Stimulated activated CD8-positive, alpha-beta memory T cell treated with anti-CD3 and anti-CD28 coated beads, Interleukin-2, amount 100 ng/mL, for 1 hour (primary cell): ENCODE results near the gene HOXD12.

Experiments
- DNase-seq, 2 donors: peaks; one replicate each; pipeline ENCODE4 v3.0.0-alpha.2; 2020; ENCODE audit warnings: low read depth in 2 of 2

Gene HOXD12, protein sequence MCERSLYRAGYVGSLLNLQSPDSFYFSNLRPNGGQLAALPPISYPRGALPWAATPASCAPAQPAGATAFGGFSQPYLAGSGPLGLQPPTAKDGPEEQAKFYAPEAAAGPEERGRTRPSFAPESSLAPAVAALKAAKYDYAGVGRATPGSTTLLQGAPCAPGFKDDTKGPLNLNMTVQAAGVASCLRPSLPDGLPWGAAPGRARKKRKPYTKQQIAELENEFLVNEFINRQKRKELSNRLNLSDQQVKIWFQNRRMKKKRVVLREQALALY

DNA sequence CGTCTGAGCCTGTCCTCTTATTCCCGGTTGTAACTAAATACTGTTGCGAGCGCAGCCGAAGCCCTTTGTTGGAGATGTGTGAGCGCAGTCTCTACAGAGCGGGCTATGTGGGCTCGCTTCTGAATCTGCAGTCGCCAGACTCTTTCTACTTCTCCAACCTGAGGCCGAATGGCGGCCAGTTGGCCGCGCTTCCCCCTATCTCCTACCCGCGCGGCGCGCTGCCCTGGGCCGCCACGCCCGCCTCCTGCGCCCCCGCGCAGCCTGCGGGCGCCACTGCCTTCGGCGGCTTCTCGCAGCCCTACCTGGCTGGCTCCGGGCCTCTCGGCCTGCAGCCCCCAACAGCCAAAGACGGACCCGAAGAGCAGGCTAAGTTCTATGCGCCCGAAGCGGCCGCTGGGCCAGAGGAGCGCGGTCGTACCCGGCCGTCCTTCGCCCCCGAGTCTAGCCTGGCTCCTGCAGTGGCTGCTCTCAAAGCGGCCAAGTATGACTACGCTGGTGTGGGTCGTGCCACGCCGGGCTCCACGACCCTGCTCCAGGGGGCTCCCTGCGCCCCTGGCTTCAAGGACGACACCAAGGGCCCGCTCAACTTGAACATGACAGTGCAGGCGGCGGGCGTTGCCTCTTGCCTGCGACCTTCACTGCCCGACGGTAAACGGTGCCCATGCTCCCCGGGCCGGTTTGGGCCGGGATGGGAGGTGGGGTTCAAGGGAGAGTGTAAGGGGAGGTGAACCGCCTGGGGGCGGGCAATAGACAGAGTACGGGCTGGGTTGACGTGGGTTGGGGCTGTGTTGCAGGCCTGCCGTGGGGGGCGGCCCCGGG, at the start of gene HOXD12:
Gene HOXD12, plus strand, starts transcription at position 68 of the 819 bp plus-strand sequence. Its CDS starts 7 bp downstream, at position 75.
- DNase-seq = no peak

DNA sequence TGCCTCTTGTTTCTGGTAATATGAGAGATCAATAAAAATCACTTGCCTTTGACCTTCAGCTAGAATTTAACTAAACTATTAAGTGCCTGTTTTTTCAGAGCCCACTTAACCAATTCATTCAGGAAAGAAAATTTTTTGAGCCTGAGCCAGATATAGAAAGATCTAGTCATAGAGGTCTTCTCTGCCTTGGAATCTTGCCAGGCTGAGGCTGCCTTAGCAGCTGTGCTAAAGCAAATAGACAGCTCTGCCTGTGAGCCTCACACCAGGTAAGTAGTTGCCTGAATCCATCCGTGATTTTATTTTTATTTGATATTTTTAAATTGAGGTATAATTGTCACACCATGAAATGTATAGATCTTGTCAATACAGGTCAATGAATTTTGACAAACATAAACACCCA, 43.2 kb upstream of the HOXD12 start:
- DNase-seq = no peak

DNA sequence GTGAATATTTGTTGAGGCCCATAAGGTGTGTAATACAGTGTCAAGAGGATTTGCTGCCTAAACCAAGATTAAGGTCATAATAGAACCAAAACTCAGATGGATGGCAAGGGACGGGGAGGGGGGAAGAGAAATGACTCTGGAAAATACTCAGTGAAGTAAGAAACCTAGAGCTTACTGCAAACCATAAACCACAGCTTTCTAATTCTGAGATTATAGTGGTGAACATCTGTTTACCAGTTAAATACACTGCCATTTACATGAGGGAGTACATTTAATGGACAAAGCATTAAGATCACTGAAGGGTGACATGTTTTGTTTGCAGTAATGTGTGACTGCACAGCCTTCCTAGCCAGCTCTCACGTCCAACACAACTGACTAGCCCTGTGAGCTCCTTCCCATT, 35.6 kb upstream of the HOXD12 start:
- no peak for DNase-seq

DNA sequence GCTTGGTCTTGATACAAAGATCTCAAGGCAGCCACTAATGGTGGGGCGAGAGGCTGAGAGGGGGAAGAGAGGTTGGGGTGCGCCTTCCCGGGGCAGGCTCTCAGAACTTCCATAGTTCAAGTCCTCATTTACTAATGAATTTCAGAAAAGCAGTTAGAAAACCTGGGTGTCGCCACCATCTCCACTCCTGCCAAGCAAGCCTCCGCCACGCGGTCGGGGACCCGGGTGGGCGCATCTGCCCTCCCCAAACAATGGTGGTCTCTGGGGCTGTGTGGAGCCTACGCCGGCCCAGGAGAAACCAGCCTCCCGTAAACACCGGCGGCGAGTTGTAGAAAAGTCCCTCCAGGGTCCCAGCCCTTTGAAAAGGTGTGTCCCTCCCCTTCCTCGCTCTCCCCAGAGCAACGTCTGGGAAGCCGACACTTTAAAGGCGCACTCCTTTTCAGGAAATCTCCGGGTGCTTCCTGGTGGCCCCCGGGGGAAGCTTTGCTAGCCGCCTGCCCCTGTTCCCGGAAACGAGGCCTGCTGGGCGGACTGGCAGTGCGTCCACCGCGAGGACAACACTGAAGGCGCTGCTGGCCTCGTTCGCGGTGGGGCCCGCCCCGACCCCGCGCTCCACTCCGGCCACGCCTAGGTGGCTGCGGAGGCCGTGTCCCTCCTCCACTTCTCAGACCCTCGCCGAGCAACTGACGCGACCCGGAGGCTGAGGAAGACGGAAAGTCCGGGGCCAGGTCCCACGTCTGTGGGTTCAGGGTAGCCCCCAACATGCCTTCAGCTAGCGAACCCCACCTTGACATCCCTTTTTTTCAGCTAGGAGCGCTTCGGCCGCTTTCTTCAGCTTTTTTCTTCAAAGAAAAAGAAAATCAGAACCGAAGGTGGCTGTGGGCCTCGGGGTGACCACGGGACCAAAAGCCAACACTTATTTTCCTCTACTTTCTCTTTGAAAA, 32.7 kb upstream of the HOXD12 start:
- no peak for DNase-seq

DNA sequence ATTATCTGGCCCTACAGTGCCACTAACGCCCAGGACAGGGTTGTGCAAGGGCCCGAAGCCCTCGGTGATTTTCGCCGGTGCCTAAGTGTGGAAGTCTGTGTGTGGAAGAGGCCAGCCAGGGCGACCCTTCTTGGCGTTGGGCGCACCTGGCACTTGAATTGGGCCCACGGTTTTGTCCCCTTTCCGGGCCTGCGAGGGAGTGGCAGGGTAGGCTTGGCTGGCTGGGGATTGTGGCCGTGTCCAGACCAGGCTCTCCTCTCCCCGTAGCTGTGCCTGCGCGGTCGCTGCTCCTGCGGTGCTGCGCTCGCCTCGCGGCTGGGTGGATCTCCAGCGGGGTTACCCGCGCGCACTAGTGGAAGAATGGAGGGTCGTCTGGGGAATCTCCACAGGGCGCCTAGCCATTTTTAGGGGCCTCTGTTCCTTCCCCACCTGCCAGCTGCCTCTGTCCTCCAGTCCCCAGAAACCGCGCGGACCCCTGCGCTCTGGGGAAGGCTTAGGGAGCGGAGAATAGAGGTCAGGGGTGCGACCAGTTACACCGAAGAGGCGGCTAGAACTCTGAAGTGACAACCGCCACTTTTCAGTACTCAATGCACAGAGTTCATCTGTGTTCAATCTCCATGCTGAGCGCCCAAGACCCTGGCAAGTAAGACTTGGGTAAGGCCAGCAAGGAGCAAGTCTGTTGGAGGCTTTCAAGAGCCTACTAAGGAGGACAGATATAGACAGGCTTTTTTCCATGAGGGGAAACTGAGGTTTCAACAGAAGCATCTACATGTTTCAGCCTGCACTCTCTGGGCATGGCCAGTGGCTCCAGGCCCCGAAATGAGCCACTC, 31.8 kb upstream of the HOXD12 start:
- no peak for DNase-seq

DNA sequence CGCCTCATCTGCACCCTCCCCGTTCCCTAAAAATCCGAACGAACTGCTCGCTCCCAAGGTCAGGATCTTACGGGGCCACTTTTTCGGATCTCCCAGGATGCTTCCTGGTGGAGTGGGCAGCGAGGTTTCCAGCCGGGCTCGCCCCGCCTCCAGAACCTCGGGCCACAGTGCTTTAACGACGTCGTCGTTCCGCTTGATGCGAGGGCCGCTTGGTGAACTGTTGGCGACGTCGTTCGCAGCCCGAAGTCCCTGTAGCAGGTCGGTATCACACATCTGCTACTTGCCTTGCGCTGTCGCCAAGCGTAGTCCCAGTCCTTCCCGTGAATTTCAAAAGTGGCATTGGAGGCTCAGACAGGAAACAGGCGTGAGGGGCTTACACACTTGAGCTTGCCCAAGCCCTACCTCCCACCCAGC, 31.2 kb upstream of the HOXD12 start:
- DNase-seq = no peak

DNA sequence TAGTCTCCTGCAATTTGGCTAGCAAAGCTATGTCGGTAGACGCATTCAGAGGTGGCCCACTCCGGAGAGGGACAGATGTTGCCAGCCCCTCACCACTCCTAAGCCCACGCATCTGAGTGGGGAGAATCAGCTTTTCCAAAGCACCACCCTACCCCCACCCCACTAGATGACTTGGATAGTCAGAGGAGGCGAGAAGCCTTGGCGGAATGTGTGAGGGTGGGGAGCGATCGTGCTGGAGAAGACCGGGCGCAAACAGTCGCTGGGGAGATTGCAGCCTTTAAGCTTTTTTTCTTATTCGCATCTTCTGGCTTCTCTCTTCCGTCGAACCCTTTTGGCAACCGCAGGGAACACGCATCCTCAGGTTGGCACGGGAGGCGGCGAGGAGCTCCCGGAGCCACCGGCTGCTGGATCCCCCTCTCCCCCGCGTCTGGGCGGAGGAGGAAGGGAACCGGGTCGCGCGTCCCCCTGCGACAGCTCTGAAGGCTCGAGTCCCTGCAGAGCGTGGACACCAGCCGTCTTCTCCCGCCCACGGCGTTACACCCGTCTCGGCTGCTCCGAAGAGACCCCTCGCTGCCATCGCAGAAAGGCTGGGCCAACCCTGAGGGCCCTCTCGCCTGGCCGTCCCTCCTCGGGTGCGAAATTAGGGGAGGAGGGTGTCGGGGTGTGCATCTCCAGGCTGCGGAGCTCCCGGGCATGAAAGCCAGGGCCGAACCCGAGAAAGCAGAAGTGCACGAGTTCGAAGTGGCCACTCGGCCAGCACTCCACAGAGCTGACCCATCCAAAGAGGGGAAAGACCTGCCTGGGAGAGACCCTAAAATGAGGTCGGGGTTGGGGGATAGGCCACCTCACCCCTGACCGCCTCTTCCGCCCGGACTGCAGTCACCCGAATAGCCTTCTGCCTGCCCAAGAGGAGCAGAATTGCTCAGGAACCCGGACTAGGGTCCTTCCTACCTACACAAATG, 28.0 kb upstream of the HOXD12 start:
- no peak for DNase-seq

DNA sequence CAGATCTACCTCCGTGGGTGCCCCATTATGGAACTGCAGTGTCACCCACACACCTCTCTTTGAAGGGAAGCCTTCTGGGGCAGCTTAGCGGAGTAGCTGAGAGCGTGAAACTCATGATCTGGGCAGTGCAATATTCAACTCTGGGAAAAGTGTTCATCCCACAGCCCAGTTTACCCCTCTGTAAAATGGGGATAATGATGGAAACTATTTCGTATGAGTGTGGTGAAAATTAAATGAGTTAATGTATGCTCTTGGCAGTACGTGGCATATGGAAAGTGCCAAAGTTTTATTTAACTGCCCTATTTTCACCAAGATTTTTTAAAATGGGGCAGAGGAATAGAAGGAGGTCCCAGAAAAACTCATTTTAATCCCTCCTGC, 27.3 kb upstream of the HOXD12 start:
- DNase-seq = no peak

DNA sequence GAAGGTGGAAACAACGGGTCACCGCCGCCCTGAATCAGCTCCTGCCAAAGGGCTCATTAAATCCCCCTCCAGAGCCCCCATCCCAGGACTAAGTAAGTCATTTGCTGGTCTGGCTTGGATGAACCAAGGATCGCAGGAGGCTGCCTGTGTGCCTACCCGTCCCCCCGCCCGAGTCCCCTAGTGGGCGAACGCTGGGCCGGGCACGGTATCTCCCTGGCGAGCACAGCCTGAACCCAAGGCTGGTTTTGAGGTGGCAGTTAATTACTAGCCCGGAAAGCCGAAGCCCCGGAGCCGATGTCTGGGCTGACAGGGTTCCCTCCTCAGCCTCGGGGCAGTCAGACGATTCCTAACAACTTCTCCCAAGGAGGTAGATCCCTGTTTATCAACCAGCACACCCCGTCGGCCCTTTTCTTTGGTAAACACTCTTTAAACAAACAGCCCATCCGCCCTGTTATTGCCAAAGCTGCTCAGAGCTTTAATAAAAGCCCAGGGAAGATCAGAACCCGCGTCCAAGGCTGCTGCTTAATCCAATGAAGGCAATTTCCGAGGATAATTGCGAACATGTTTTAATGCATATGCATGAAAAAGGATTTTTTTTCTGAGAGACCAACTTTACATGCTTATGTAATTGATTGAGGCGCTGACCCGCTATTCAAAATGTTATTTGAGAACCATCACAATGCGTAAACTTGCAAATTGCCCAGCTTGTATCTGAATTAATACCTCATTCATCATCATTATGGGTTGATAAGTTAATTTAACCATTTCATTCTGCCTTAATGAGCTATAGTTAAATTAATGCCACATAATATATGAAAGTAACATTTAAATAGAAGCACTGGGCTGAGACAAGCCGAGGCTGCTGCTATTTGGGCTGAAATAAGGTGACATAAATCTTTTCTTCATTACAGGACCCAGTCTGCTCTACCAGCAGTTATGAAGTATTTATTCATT, 26.4 kb upstream of the HOXD12 start:
- no peak for DNase-seq

DNA sequence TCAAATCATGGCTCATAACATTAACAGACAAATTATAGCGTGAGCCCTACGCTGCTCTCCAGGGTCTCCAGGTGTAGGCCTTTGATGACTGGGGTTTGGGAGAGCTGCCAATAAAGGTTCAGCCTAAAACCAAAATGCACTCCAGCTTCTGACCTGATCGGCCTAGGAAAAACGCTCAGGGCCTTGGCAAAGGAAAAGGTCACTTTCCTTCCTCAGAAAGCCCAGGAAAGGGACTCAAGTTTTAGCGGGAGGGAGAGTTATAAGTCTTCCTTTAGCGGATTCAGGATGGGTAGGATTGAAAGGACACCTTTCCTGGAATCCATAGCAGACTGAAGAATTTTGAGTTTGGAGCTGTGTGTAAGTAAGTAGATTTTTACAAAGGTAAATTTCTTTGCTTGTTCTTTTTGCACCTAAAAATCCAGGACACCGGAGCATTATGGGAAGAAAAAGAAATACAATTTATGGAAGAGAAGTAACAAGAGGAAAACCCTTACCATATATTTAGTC, 24.6 kb upstream of the HOXD12 start:
- no peak for DNase-seq

DNA sequence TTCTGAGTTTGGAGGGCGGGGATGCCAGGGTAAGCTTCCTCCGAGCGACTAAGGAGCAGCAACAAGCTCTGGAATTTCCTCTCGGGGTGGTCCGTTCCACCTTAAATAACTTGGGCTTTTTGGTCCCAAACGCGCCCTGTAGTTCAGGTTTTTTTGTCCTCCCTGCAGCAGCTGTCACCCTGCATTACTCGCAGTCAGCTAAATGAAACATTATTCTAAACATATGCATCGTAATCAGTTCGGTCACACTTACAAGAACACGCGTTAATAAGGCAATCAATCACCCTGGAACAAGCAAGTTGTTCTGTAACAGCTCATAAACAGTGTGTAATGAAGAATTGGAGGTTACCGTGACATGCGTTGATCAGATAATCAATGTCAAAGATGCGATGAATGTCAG, 24.1 kb upstream of the HOXD12 start:
- DNase-seq = no peak

DNA sequence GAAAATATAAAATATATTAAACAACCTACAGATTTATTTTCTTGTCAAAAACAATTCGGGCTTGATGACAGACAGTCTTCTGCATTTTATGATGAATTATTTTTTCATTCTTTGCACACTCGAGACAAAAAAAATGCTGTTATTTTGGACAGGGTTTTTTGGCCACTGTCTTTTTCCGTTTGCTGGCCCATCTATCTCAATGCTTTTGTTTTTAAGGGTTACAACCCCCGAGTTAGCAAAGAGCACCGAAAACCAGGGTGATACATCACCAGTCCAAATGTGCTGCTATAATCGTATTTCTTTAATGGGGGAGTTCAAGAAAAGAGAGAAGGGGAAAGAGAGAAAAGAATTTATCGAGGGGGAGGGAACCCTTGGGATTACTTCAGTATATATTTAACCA, 23.5 kb upstream of the HOXD12 start:
- no peak for DNase-seq

DNA sequence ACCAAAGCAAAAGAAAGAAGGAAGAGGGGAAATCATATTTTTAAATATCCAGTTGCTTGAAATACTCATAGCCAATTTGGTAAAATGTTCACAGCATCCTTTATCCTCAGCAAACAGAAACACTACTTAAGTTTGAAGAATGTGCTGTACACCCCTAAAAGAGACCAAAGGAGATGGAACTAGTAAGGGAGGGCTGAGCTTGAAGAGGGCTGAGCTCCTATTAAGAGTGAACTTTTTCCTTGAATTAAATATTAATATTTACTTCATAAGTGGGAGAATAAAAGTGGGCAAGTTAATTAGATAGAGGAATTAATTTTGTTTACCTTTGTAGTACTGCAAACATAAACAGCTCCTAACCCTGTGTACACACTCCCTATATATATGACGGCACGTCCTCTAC, 22.8 kb upstream of the HOXD12 start:
- DNase-seq = no peak

DNA sequence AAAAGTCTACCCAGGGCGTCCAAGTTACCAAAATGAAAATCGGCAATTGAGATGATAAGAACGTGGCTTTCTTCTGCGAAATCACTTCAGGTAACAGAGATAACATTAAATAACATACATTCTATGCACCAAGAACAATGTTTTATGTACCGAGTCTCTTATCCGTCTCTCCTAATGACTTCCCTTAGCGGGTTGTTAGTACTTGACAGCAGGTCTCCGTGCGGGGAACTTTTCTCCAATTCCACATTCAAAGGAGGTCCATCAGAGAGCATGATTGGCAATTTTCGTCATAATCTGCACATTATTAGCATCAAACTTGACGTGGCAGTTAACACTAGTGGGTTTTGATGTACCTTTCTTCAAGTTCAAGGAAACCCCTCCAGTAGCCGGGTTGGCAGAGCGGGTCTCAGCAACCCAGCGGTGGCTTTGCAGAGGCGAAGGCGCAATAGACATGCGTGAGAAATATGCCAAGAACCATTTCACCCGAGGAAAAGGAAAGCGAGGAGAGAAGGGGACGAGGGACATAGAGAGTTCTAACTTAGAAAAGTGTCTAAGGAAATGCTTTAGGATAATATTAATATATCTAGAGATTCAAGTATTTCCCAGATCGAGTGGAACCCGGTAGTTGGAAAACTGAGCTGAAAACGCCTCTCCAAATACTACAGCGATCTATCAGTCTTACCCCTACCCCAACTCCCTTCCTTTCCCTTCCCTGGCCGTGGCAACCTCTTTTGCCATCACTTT, 20.9 kb upstream of the HOXD12 start:
- DNase-seq = no peak

DNA sequence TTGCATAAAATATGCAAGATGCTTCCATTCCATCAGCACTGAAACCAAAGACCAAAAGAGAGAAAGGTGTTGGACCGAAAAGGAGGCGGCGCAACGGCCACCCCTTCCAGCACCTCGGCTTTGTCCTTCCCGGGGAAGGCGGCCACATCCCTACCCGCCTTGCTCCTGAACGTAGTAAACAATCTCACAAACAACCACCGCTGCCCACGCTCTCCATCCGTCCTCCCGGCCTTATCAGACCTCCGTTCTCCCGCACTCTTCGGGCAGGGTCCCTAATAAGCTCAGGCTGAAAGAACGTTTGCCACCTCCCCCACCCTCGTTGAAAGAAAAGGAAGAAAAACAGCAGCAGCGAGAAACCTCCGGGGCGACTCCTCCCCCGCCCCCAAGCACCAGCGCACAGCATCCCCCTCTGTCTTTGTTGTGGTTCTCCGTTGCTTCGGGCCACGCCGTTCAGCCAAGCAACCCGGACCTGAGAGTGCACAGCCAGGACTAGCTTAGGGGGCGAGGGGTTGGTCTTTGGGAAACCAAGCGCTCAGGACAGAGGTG, 20.2 kb upstream of the HOXD12 start:
- DNase-seq = no peak

DNA sequence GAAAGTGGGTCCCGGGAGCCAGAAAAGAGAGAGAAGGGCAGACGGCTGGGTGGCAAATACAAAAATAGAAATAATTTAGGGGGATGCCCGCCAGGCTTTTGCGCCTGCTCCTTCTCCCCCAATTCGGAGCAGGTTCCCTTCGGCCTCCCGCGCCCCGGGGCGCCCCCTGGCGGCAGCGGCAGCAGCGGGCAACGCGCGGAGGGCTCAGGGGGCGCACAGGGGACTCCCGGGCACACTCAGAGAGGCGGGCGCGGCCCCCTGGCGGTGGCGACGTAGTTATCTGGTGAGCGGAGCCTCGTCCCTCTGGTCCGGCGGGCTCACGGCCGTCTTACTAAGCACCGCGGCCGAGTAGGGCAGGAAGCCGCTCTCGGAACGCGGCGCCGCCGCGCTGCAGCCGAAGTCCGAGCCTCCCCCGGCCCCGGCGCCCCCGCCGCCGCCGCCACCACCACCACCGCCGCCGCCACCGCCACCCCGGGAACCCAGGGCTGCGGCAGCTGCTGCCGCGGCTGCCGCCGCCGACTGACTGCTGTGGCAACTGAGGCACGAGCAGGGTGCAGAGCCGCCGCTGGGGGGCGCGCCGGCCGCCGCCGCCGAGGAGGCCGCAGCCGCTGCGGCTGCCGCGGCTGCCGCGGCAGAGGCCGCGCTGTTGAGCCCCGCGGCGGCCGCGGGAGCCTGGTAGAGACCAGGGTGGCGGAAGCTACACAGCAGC, 19.6 kb upstream of the HOXD12 start:
- no peak for DNase-seq
